ENCODE results near the gene PTPN4.

PTPN4 gene

DNA sequence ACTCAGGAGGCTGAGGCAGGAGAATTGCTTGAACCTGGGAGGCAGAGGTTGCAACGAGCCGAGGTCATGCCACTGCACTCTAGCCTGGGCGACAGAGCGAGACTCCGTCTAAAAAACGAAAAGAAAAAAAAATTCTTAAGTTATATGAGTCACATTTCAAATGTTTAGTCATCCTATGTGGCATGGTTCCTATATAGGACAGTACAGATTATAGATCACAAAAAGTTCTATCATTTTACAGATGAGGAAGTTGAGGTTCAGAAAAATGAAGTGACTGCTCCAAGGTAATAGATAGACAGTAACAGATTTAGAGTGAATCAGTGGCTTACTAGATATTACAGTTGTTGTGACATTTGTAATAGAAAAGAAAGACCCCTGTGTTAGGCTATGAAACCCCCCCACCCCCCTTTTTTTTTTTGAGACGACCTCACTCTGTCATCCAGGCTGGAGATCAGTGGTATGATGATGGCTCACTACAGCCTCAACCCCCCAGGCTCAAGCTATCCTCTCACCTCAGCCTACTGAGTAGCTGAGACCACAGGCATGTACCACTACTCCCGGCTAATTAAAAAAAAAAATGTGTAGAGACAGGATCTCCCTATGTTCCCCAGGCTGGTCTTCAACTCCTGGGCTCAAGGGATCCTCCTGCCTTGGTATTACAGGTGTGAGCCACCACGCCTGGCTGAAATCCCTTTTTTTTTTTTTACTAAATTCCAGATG, 22.7 kb downstream of the PTPN4 start:
- ChIA-PET POLR2A (interaction anchor here (0.6 kb wide), 1 partner anchor 162 kb away, joined by 5 read pairs; no protein-coding TSS in a partner anchor), CTCF (interaction anchor here (0.7 to 1.9 kb wide), 2 partner anchors 16 to 63 kb away, joined by 3 to 4 read pairs; no protein-coding TSS in a partner anchor)
- H3K4me1 ChIP-seq (ENCODE audit: control extremely low read depth in 1 of 4, control insufficient read depth in 4 of 4, insufficient read depth in 4 of 4, low read length in 3 of 4) = no peaks in the 10 kb centered on the region
- no peaks in the 10 kb centered on the region for H3K27me3 ChIP-seq (replicated peaks in 2 of 5; ENCODE audit: control insufficient read depth in 4 of 5, insufficient read depth in 5 of 5, low read length in 4 of 5)
- 100% methylated on average over 3 of the region's 9 CpGs for WGBS (ENCODE audit: insufficient coverage)
- DNase-seq = peak in 2 of 3 donors; percentile 27 to 33
- no peak overlapping the region for H3K4me3 ChIP-seq (ENCODE audit: control insufficient read depth in 1 of 7, extremely low read depth in 1 of 7, insufficient read depth in 4 of 7, low read depth in 2 of 7, low read length in 6 of 7)
- H3K27ac ChIP-seq (ENCODE audit: insufficient read depth in 1 of 2, low read depth in 1 of 2, low read length in 2 of 2, poor library complexity in 1 of 2, severe bottlenecking in 2 of 2) = no peak overlapping the region
- no peaks in the 10 kb centered on the region for H3K9me3 ChIP-seq (ENCODE audit: control extremely low read depth in 1 of 5, control insufficient read depth in 4 of 5, insufficient read depth in 2 of 5, low read depth in 1 of 5, low read length in 4 of 5)
- H3K36me3 ChIP-seq (ENCODE audit: control insufficient read depth in 4 of 4, insufficient read depth in 4 of 4, low read length in 3 of 4) = peaks cover 0 to 2% (median 0%) of the 10 kb centered on the region in 4 experiments

DNA sequence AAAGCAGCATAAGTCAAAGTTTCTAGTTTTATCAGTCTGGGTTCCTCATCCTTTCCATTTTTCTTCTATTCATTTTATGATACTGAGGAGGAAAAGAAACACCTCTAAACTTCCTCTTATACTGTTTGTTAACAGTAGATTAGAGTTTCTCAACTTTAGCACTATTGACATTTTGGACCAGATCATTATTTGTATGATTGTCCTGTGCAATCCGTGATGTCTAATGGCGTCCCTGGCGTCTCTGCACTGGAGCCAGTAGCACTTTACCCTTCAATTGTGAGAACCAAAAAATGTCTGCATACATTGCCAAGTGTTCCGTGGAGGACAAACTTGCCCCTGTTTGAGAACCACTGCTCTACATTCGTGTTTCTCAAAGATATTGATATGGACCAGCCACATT, 25.2 kb downstream of the PTPN4 start:
- ChIA-PET CTCF (no interaction called here), POLR2A (no interaction called here)
- H3K9me3 ChIP-seq (ENCODE audit: control extremely low read depth in 1 of 5, control insufficient read depth in 4 of 5, insufficient read depth in 2 of 5, low read depth in 1 of 5, low read length in 4 of 5) = peaks cover 0 to 12% (median 3%) of the 10 kb centered on the region in 5 experiments
- H3K4me3 ChIP-seq (ENCODE audit: control insufficient read depth in 1 of 7, extremely low read depth in 1 of 7, insufficient read depth in 4 of 7, low read depth in 2 of 7, low read length in 6 of 7) = no peak overlapping the region
- no peak for DNase-seq
- H3K36me3 ChIP-seq (ENCODE audit: control insufficient read depth in 4 of 4, insufficient read depth in 4 of 4, low read length in 3 of 4) = peaks cover 0 to 2% (median 0%) of the 10 kb centered on the region in 4 experiments
- H3K27ac ChIP-seq (ENCODE audit: insufficient read depth in 1 of 2, low read depth in 1 of 2, low read length in 2 of 2, poor library complexity in 1 of 2, severe bottlenecking in 2 of 2) = no peak overlapping the region
- no peaks in the 10 kb centered on the region for H3K27me3 ChIP-seq (replicated peaks in 2 of 5; ENCODE audit: control insufficient read depth in 4 of 5, insufficient read depth in 5 of 5, low read length in 4 of 5)
- no peaks in the 10 kb centered on the region for H3K4me1 ChIP-seq (ENCODE audit: control extremely low read depth in 1 of 4, control insufficient read depth in 4 of 4, insufficient read depth in 4 of 4, low read length in 3 of 4)
- 88% methylated on average over 5 of the region's 5 CpGs for WGBS (ENCODE audit: insufficient coverage)

DNA sequence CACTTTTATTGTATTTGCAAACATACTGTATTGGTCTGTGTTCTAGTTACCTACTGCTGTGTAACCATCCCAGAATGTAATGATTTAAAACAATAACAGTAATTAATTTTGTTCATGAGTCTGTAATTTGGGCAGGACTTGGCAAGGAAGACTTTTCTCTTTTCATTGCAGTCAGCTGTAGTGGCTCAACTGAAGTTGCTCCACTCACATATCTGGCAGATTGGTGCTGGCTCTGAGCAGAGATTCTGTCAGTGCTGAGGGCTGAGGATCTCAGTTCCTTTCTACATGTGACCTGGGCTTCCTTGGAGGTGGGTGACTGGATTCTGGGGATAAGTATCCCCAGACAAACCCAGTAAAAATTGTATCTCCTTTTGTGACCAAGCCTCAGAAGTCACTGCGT, 26.6 kb downstream of the PTPN4 start:
- POLR2A ChIA-PET = no interaction called here
- 100% methylated on average over 1 of the region's 1 CpG for WGBS (ENCODE audit: insufficient coverage)

DNA sequence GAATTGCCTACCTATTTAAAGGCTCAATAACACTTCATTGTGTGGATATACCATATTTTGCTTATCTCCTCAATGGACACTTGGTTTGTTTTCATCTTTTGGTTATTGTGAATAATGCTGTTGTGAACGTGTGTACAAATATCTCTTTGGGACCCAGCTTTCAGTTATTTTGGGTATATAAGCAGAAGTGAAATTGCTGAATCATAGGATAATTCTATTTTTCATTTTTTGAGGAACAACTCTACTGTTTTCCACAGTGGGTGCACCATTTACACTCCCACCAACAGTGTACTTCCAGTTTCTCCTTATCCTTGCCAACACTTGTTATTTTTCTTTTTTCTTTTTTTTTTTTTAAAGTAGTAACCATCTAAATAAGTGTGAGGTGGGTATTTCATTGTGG, 29.0 kb downstream of the PTPN4 start:
- Histone ChIP-seq H3K27ac (ENCODE audit: insufficient read depth in 1 of 2, low read depth in 1 of 2, low read length in 2 of 2, poor library complexity in 1 of 2, severe bottlenecking in 2 of 2) (no peak overlapping the region), H3K36me3 (ENCODE audit: control insufficient read depth in 4 of 4, insufficient read depth in 4 of 4, low read length in 3 of 4) (peaks cover 0 to 9% (median 6%) of the 10 kb centered on the region in 4 experiments), H3K4me1 (ENCODE audit: control extremely low read depth in 1 of 4, control insufficient read depth in 4 of 4, insufficient read depth in 4 of 4, low read length in 3 of 4) (no peaks in the 10 kb centered on the region), H3K4me3 (ENCODE audit: control insufficient read depth in 1 of 7, extremely low read depth in 1 of 7, insufficient read depth in 4 of 7, low read depth in 2 of 7, low read length in 6 of 7) (no peak overlapping the region), H3K9me3 (ENCODE audit: control extremely low read depth in 1 of 5, control insufficient read depth in 4 of 5, insufficient read depth in 2 of 5, low read depth in 1 of 5, low read length in 4 of 5) (peaks cover 6 to 45% (median 11%) of the 10 kb centered on the region in 5 experiments), H3K27me3 (replicated peaks in 2 of 5; ENCODE audit: control insufficient read depth in 4 of 5, insufficient read depth in 5 of 5, low read length in 4 of 5) (no peaks in the 10 kb centered on the region)
- CTCF ChIA-PET = no interaction called here
- POLR2A ChIA-PET = no interaction called here
- DNase-seq = peak in 2 of 3 donors; percentile 20 to 36
- no CpG with 5 or more reads among the region's 1 CpG for WGBS (ENCODE audit: insufficient coverage)

More for the DNA sequence above, 26.6 kb downstream of the PTPN4 start:
- Histone ChIP-seq H3K4me3 (ENCODE audit: control insufficient read depth in 1 of 7, extremely low read depth in 1 of 7, insufficient read depth in 4 of 7, low read depth in 2 of 7, low read length in 6 of 7) (no peak overlapping the region), H3K27me3 (replicated peaks in 2 of 5; ENCODE audit: control insufficient read depth in 4 of 5, insufficient read depth in 5 of 5, low read length in 4 of 5) (no peaks in the 10 kb centered on the region), H3K4me1 (ENCODE audit: control extremely low read depth in 1 of 4, control insufficient read depth in 4 of 4, insufficient read depth in 4 of 4, low read length in 3 of 4) (no peaks in the 10 kb centered on the region), H3K36me3 (ENCODE audit: control insufficient read depth in 4 of 4, insufficient read depth in 4 of 4, low read length in 3 of 4) (peaks cover 0 to 2% (median 0%) of the 10 kb centered on the region in 4 experiments), H3K27ac (ENCODE audit: insufficient read depth in 1 of 2, low read depth in 1 of 2, low read length in 2 of 2, poor library complexity in 1 of 2, severe bottlenecking in 2 of 2) (no peak overlapping the region), H3K9me3 (ENCODE audit: control extremely low read depth in 1 of 5, control insufficient read depth in 4 of 5, insufficient read depth in 2 of 5, low read depth in 1 of 5, low read length in 4 of 5) (peaks cover 0 to 26% (median 3%) of the 10 kb centered on the region in 5 experiments)
- CTCF ChIA-PET = no interaction called here
- no peak for DNase-seq

DNA sequence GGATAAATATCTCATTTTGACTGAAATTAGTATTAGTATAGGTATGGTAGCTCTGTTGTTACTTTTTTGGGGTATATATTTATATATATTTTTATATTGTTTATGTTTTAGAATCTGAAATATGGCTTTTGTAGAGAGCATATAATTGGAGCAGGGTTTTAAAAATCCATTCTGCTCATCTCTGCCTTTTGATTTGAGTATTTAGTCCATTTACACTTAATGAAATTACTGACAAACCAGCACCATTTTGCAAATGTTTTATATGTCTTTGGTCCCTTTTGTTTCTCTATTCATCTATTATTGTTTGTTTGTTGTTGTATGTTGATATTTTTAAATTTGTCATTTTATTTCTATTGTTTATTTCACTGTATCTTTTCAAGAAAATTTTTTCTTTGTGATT, 30.7 kb downstream of the PTPN4 start:
- DNase-seq = no peak
- peaks cover 12 to 57% (median 25%) of the 10 kb centered on the region in 5 experiments for H3K9me3 ChIP-seq (ENCODE audit: control extremely low read depth in 1 of 5, control insufficient read depth in 4 of 5, insufficient read depth in 2 of 5, low read depth in 1 of 5, low read length in 4 of 5)
- H3K4me1 ChIP-seq (ENCODE audit: control extremely low read depth in 1 of 4, control insufficient read depth in 4 of 4, insufficient read depth in 4 of 4, low read length in 3 of 4) = no peaks in the 10 kb centered on the region
- no peak overlapping the region for H3K4me3 ChIP-seq (ENCODE audit: control insufficient read depth in 1 of 7, extremely low read depth in 1 of 7, insufficient read depth in 4 of 7, low read depth in 2 of 7, low read length in 6 of 7)
- CTCF ChIA-PET = interaction anchor here (1.6 kb wide), 1 partner anchor 12 kb away, joined by 3 read pairs; no protein-coding TSS in a partner anchor
- no peak overlapping the region for H3K27ac ChIP-seq (ENCODE audit: insufficient read depth in 1 of 2, low read depth in 1 of 2, low read length in 2 of 2, poor library complexity in 1 of 2, severe bottlenecking in 2 of 2)
- POLR2A ChIA-PET = no interaction called here
- H3K36me3 ChIP-seq (ENCODE audit: control insufficient read depth in 4 of 4, insufficient read depth in 4 of 4, low read length in 3 of 4) = peaks cover 6 to 24% (median 15%) of the 10 kb centered on the region in 4 experiments
- no peaks in the 10 kb centered on the region for H3K27me3 ChIP-seq (replicated peaks in 2 of 5; ENCODE audit: control insufficient read depth in 4 of 5, insufficient read depth in 5 of 5, low read length in 4 of 5)

DNA sequence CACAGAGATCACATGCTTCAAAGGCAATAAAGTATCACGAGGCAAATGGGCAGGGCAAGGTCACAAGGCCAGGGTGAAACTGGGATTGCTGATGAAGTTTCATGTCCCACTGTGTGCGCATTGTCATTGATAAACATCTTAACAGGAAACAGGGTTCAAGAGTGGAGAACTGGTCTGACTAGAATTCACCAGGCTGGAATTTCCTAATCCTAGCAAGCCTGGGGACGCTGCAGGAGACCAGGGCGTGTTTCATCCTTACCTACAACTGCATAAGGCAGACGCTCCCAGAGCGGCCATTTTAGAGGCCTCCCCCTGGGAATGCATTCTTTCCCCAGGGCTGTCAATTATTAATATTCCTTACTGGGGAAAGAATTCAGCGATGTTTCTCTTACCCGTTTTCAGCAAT, 33.2 kb downstream of the PTPN4 start:
- Histone ChIP-seq H3K4me3 (ENCODE audit: control insufficient read depth in 1 of 7, extremely low read depth in 1 of 7, insufficient read depth in 4 of 7, low read depth in 2 of 7, low read length in 6 of 7) (no peak overlapping the region), H3K9me3 (ENCODE audit: control extremely low read depth in 1 of 5, control insufficient read depth in 4 of 5, insufficient read depth in 2 of 5, low read depth in 1 of 5, low read length in 4 of 5) (peaks cover 12 to 57% (median 27%) of the 10 kb centered on the region in 5 experiments), H3K4me1 (ENCODE audit: control extremely low read depth in 1 of 4, control insufficient read depth in 4 of 4, insufficient read depth in 4 of 4, low read length in 3 of 4) (no peaks in the 10 kb centered on the region), H3K27me3 (replicated peaks in 2 of 5; ENCODE audit: control insufficient read depth in 4 of 5, insufficient read depth in 5 of 5, low read length in 4 of 5) (no peaks in the 10 kb centered on the region), H3K36me3 (ENCODE audit: control insufficient read depth in 4 of 4, insufficient read depth in 4 of 4, low read length in 3 of 4) (peaks cover 6 to 28% (median 14%) of the 10 kb centered on the region in 4 experiments), H3K27ac (ENCODE audit: insufficient read depth in 1 of 2, low read depth in 1 of 2, low read length in 2 of 2, poor library complexity in 1 of 2, severe bottlenecking in 2 of 2) (no peak overlapping the region)
- ChIA-PET POLR2A (no interaction called here), CTCF (interaction anchor here (1.0 kb wide), 1 partner anchor 14 kb away, joined by 4 read pairs; no protein-coding TSS in a partner anchor)
- peak in 2 of 3 donors; percentile 22 to 27 for DNase-seq
- WGBS (ENCODE audit: insufficient coverage) = 89% methylated on average over 8 of the region's 8 CpGs

DNA sequence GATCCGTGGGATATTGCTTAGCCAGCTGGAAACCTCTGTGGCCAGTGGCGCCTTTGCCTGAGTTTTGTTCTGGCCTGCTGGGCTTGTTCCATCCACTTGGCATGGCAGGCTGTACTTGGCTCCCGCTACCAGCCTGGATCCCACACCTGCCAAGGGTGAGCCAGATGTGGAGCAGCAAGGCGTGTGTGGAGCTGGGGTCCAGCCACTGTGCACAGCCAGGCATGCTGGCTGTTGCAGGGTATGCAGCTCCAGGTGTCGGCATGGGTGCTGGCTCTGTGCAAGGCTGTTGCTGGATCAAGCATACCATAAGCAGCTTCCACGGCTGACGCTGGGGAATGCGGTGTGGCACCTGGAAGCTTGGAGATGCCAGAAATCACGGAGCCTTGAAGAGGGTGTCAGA, 34.5 kb downstream of the PTPN4 start:
- no peak for DNase-seq
- ChIA-PET CTCF (interaction anchor here (0.9 to 1.3 kb wide), 4 partner anchors 26 to 37 kb away, joined by 3 to 4 read pairs (median 3); no protein-coding TSS in a partner anchor), POLR2A (no interaction called here)
- H3K27ac ChIP-seq (ENCODE audit: insufficient read depth in 1 of 2, low read depth in 1 of 2, low read length in 2 of 2, poor library complexity in 1 of 2, severe bottlenecking in 2 of 2) = no peak overlapping the region
- 97% methylated on average over 8 of the region's 9 CpGs for WGBS (ENCODE audit: insufficient coverage)
- H3K4me1 ChIP-seq (ENCODE audit: control extremely low read depth in 1 of 4, control insufficient read depth in 4 of 4, insufficient read depth in 4 of 4, low read length in 3 of 4) = no peaks in the 10 kb centered on the region
- H3K4me3 ChIP-seq (ENCODE audit: control insufficient read depth in 1 of 7, extremely low read depth in 1 of 7, insufficient read depth in 4 of 7, low read depth in 2 of 7, low read length in 6 of 7) = no peak overlapping the region
- no peaks in the 10 kb centered on the region for H3K27me3 ChIP-seq (replicated peaks in 2 of 5; ENCODE audit: control insufficient read depth in 4 of 5, insufficient read depth in 5 of 5, low read length in 4 of 5)
- H3K9me3 ChIP-seq (ENCODE audit: control extremely low read depth in 1 of 5, control insufficient read depth in 4 of 5, insufficient read depth in 2 of 5, low read depth in 1 of 5, low read length in 4 of 5) = peaks cover 11 to 49% (median 25%) of the 10 kb centered on the region in 5 experiments
- H3K36me3 ChIP-seq (ENCODE audit: control insufficient read depth in 4 of 4, insufficient read depth in 4 of 4, low read length in 3 of 4) = peaks cover 6 to 28% (median 14%) of the 10 kb centered on the region in 4 experiments
